ENCODE data around the gene SEL1L3.

SEL1L3 gene

DNA sequence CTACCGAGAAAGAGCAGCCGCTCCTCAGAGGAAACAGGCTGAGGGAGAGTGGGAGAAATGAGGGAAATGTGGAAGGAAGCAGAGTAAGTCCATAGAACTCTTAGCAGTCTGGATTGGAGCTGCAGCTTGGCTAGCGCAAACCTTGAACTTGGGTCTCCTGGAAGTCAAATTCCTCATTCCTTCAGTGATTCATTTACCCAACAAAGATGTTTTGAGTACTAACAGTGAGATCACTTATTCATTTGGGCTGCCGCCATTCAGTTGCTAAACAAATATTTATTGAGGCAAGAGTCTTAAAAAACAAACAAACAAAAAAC, 51.5 kb downstream of the SEL1L3 start:
- in situ Hi-C loops (cut with MboI; ENCODE audit: low sequenced_read_pairs, unreplicated experiment), result no loop called here
- no peak for DNase-seq (ENCODE audit: low spot score)
- TF ChIP-seq, protein P1, sequence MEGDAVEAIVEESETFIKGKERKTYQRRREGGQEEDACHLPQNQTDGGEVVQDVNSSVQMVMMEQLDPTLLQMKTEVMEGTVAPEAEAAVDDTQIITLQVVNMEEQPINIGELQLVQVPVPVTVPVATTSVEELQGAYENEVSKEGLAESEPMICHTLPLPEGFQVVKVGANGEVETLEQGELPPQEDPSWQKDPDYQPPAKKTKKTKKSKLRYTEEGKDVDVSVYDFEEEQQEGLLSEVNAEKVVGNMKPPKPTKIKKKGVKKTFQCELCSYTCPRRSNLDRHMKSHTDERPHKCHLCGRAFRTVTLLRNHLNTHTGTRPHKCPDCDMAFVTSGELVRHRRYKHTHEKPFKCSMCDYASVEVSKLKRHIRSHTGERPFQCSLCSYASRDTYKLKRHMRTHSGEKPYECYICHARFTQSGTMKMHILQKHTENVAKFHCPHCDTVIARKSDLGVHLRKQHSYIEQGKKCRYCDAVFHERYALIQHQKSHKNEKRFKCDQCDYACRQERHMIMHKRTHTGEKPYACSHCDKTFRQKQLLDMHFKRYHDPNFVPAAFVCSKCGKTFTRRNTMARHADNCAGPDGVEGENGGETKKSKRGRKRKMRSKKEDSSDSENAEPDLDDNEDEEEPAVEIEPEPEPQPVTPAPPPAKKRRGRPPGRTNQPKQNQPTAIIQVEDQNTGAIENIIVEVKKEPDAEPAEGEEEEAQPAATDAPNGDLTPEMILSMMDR (IDR thresholded peaks at IDR 0.05; ENCODE audit: borderline replicate concordance, control extremely low read depth, extremely low read depth, insufficient read depth, missing control alignments), result no peak

DNA sequence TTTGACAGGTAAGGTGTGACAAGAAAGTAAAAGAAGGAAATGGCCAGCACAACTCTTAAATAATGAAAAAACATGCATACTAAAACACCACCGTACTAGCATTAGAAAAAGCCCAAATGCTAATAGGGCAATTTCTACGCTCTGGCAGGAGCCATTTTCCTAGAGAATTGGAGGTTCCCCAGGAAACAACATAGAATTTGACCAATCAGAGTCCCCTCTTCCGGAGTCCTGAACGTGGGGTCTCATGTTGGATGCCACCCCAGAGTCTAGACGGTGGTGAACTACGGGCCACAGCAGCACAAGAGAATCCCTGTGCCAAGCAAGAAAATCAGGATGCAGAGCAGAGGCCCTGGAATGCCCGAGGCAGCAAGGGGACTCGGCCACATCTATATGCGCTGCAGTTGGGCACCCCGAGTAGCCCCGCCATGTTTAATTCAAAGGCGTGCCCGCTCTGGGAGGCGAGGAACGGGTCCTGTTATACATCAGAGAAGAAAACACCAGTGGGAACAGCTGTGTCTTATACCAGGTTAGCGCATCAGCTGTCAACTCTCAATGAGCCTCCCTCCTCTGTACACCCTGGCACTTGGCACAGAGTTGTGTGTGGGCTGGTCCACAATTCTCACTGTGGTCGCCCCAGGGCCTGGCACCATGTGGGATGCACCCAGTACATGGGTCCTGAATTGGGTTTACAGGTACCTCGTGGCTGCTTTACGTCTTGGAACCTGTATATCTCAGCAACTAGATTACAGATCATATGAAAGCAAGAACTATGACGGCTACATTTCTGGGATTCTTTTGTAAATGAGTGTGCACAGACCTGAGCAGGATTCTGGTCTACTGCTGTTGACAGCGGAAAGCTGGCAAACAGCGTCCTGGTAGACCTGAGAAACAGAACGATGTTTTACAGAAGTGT, 52.1 kb downstream of the SEL1L3 start:
- TF ChIP-seq, protein P1 (IDR thresholded peaks at IDR 0.05; ENCODE audit: borderline replicate concordance, control extremely low read depth, extremely low read depth, insufficient read depth, missing control alignments), result no peak
- in situ Hi-C loops (cut with MboI; ENCODE audit: low sequenced_read_pairs, unreplicated experiment), result no loop called here
- DNase-seq (ENCODE audit: low spot score), result no peak

DNA sequence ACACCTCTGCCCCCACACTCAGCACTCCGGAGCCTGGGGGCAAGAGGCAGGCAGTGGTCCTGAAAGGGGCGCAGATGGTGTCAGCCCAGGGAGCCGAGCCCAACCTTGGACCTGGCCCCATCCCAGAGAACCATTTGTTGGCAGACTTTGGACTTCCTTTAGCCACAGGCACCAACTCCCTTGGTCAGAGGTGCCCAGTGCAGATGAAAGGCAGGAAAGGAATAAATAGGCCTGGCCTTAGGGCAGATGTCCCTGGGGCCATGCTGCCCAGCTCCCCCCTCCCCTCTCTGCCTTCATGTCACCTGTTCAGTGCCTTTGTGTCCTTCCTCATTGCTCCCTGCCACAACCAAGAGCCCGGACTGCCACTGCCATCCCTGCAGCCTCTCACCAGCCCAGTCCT, 52.8 kb downstream of the SEL1L3 start:
- in situ Hi-C loops (cut with MboI; ENCODE audit: low sequenced_read_pairs, unreplicated experiment), result no loop called here
- no peak for DNase-seq (ENCODE audit: low spot score)

DNA sequence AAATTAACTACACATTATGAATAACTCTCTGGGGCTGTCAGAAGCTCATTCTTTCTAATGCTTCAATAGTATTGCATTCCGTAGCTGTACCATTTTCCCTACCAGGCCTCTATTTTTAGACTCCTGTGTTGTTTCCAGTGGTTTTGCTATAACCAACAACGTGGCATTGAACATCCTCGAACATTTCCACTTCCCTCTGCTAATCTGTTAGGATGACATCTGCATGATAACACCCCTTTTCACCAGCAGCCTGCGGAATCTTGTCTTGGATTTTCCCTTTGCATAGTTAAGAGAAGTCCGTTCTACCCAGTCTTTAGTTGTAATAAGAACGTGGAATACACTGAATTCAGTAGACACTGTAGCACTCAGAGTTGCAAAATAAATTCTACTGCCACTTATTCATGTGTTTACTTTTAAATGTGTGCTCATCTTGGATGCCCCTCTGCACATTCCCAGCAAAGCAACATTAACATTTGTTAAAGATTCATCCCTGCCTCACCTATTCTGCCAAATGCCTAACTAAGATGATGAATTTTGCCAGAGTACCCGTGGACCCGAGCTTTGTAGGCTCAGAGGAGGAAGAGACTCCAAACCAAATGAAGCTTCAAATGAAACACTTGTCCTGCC, 55.6 kb downstream of the SEL1L3 start:
- TF ChIP-seq, protein P1 (IDR thresholded peaks at IDR 0.05; ENCODE audit: borderline replicate concordance, control extremely low read depth, extremely low read depth, insufficient read depth, missing control alignments), result no peak
- in situ Hi-C loops (cut with MboI; ENCODE audit: low sequenced_read_pairs, unreplicated experiment), result no loop called here
- DNase-seq (ENCODE audit: low spot score), result no peak

More for the DNA sequence above, 52.8 kb downstream of the SEL1L3 start:
- TF ChIP-seq, protein P1 (IDR thresholded peaks at IDR 0.05; ENCODE audit: borderline replicate concordance, control extremely low read depth, extremely low read depth, insufficient read depth, missing control alignments), result no peak

DNA sequence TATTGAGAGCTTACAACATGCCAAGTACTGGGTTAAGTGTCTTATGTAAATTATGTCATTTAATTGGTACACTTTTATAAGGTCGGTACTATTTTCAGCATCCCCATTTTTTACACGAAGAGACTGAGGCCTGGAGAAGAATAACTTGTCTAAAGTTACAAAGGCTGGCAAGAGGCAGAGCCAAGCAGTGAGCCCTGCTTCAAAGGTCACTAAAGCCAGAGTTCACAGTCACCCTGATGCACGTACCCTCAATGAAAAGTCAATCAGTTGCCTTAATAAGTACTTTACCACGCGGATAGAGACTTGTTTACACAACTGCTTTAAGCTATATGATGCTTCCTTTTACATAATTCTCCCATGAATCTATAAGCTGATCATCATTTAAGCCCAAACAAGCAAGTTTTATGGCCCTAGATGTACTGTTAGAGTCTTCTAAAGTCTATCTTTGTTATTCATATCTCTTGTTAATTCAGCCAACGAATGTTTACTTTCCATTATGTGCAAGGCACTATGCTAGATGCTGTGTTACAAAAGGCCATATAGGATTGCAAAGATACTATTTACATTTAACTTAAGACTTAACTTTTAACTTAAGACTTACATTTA, 57.4 kb downstream of the SEL1L3 start:
- no peak for DNase-seq (ENCODE audit: low spot score)
- TF ChIP-seq, protein P1 (IDR thresholded peaks at IDR 0.05; ENCODE audit: borderline replicate concordance, control extremely low read depth, extremely low read depth, insufficient read depth, missing control alignments), result no peak
- in situ Hi-C loops (cut with MboI; ENCODE audit: low sequenced_read_pairs, unreplicated experiment), result no loop called here

DNA sequence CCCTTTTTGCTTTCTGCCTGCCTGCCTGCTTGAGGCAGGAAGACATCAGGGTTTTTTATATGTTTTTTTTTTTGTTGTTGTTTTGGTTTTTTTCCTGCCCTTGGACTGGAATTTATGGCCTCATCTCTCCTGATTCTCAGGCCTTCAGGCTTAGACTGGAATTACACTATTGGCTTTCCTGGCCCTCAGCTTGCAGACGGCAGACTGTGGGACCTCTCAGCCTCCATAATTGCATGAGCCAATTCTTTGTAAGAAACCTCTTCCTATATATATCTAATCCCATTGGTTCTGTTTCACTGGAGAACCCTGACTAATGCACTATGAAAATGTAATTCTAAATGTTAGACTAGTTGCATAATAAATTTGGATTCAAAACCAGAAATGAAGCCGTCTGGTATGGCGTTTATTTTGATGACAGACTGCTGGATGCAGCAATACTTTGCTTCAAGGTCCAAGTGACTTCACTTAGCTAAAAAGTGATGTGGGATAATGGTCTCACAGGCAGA, 59.0 kb downstream of the SEL1L3 start:
- no peak for DNase-seq (ENCODE audit: low spot score)
- in situ Hi-C loops (cut with MboI; ENCODE audit: low sequenced_read_pairs, unreplicated experiment), result no loop called here
- TF ChIP-seq, protein P1 (IDR thresholded peaks at IDR 0.05; ENCODE audit: borderline replicate concordance, control extremely low read depth, extremely low read depth, insufficient read depth, missing control alignments), result no peak
